ENCODE data around the gene TNPO2. TPM values are rescaled to one million over a fixed set of nuclear protein-coding genes. Genes with fewer than 3 reads are reported as not detected.

TNPO2 gene
- total RNA-seq, 1 experiment from 2014 or later: 105 TPM

- peak overlapping the region; percentile 93 for H3K4me3 Mint-ChIP-seq
- H3K4me1 Mint-ChIP-seq: peaks cover 23% of the 10 kb centered on the region
- ATAC-seq (peak; percentile 69), DNase-seq (ENCODE audit: low spot score) (peak; percentile 96)
- ChIA-PET CTCF (interaction anchor here (0.7 to 4.4 kb wide), 18 partner anchors 14 to 162 kb away, joined by 3 to 35 read pairs (median 4); partner anchors contain the start of gene GET3), POLR2A (interaction anchor here (0.5 to 5.4 kb wide), 13 partner anchors 9 to 162 kb away, joined by 3 to 44 read pairs (median 4); partner anchors contain the start of genes DHPS, GET3, JUNB and TRIR)
- H3K36me3 Mint-ChIP-seq: peaks cover 16% of the 10 kb centered on the region
- peak overlapping the region; percentile 99 for H3K27ac Mint-ChIP-seq
- no peaks in the 10 kb centered on the region for H3K27me3 Mint-ChIP-seq (ENCODE audit: low read depth)
- H3K9me3 Mint-ChIP-seq: no peaks in the 10 kb centered on the region
- TF ChIP-seq, protein P1, sequence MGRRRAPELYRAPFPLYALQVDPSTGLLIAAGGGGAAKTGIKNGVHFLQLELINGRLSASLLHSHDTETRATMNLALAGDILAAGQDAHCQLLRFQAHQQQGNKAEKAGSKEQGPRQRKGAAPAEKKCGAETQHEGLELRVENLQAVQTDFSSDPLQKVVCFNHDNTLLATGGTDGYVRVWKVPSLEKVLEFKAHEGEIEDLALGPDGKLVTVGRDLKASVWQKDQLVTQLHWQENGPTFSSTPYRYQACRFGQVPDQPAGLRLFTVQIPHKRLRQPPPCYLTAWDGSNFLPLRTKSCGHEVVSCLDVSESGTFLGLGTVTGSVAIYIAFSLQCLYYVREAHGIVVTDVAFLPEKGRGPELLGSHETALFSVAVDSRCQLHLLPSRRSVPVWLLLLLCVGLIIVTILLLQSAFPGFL (CRISPR knock-in tag; IDR thresholded peaks at IDR 0.05; ENCODE audit: borderline replicate concordance): no peak
- TF ChIP-seq NFATC4 (CRISPR knock-in tag; IDR thresholded peaks at IDR 0.05) (no peak), RORB (CRISPR knock-in tag; IDR thresholded peaks at IDR 0.05) (no peak), NFYB (CRISPR knock-in tag; conservative IDR thresholded peaks at IDR 0.05; ENCODE audit: low read depth) (no peak; the same call in 1 of the 2 replicates), HMGA2 (CRISPR knock-in tag; IDR thresholded peaks at IDR 0.05) (no peak; the same call in 1 of the 2 replicates), FOXK1 (CRISPR knock-in tag; IDR thresholded peaks at IDR 0.05) (peak; percentile 91), ERG (CRISPR knock-in tag; IDR thresholded peaks at IDR 0.05) (no peak), HMGXB4 (CRISPR knock-in tag; IDR thresholded peaks at IDR 0.05) (no peak), ZNF281 (CRISPR knock-in tag; IDR thresholded peaks at IDR 0.05) (peak; percentile 56; the same call in 1 of the 2 replicates), CTCF (IDR thresholded peaks at IDR 0.05) (no peak), ATF2 (CRISPR knock-in tag; IDR thresholded peaks at IDR 0.05; ENCODE audit: borderline replicate concordance, low read depth) (no peak), MXD4 (CRISPR knock-in tag; IDR thresholded peaks at IDR 0.05; ENCODE audit: borderline replicate concordance) (no peak), ZNF219 (CRISPR knock-in tag; IDR thresholded peaks at IDR 0.05; ENCODE audit: borderline replicate concordance) (no peak), ZNF671 (CRISPR knock-in tag; IDR thresholded peaks at IDR 0.05) (0 out of 2 replicates have a peak, but pooled peaks have one; percentile 43), TCF7 (CRISPR knock-in tag; IDR thresholded peaks at IDR 0.05; ENCODE audit: low read depth) (no peak), ZNF263 (CRISPR knock-in tag; IDR thresholded peaks at IDR 0.05; ENCODE audit: low read depth) (no peak), SMAD4 (CRISPR knock-in tag; IDR thresholded peaks at IDR 0.05) (no peak), E2F1 (CRISPR knock-in tag; IDR thresholded peaks at IDR 0.05) (no peak), FOXP1 (CRISPR knock-in tag; IDR thresholded peaks at IDR 0.05; ENCODE audit: borderline replicate concordance) (no peak), IRF1 (CRISPR knock-in tag; IDR thresholded peaks at IDR 0.05) (no peak)
- TF ChIP-seq, protein P2, sequence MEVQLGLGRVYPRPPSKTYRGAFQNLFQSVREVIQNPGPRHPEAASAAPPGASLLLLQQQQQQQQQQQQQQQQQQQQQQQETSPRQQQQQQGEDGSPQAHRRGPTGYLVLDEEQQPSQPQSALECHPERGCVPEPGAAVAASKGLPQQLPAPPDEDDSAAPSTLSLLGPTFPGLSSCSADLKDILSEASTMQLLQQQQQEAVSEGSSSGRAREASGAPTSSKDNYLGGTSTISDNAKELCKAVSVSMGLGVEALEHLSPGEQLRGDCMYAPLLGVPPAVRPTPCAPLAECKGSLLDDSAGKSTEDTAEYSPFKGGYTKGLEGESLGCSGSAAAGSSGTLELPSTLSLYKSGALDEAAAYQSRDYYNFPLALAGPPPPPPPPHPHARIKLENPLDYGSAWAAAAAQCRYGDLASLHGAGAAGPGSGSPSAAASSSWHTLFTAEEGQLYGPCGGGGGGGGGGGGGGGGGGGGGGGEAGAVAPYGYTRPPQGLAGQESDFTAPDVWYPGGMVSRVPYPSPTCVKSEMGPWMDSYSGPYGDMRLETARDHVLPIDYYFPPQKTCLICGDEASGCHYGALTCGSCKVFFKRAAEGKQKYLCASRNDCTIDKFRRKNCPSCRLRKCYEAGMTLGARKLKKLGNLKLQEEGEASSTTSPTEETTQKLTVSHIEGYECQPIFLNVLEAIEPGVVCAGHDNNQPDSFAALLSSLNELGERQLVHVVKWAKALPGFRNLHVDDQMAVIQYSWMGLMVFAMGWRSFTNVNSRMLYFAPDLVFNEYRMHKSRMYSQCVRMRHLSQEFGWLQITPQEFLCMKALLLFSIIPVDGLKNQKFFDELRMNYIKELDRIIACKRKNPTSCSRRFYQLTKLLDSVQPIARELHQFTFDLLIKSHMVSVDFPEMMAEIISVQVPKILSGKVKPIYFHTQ (CRISPR knock-in tag; IDR thresholded peaks at IDR 0.05): no peak
Observed at GRCh38 chr19:12722566-12723380, 959 bp downstream of the TNPO2 start.

Measured in WTC11 (cell line).